Colon (tissue), 2 donors: Measurements from ENCODE around the gene DNAH8.

Source experiments
- FAIRE-seq: peaks from 2 replicates; lab custom pipeline; 2012; peaks lifted over from hg19 to GRCh38; lab: Jason Lieb, UNC
- donor health status: control.
- donor health status: control.

The DNAH8 gene

DNA sequence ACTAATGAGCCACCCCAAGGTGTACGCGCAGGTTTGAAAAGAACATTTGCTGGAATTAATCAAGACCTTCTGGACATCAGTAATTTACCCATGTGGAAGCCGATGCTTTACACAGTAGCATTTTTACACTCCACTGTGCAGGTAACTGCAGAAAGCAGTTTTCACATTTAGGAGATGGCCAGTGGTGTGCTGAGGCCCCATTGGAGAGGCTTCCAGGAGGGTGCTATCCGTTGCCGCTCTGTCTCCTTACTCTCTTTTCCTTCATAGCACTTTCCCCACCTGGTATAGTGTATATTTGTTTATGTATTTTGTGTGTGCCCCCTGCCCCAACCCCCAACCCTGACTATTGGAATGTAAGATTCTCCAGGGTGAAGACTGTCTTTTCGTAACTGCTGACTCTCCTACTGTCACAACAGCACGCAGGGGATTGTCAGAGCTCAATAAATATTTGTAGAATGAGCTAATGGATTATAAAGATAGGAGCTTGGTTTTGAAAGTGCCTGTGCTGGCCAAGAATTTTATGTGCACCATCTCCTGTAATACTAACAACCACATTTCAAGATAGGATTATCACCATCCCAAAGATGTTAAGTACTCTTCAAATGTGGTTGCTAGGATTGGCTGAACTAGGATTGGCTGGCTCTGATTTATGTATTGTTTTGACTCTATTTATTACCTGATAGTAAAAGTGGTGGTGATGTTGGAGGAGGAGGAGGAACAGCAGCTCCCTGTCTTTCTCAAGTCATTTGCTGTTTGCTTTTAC lies 259.5 kb downstream of the DNAH8 start:
- no peak for FAIRE-seq

DNA sequence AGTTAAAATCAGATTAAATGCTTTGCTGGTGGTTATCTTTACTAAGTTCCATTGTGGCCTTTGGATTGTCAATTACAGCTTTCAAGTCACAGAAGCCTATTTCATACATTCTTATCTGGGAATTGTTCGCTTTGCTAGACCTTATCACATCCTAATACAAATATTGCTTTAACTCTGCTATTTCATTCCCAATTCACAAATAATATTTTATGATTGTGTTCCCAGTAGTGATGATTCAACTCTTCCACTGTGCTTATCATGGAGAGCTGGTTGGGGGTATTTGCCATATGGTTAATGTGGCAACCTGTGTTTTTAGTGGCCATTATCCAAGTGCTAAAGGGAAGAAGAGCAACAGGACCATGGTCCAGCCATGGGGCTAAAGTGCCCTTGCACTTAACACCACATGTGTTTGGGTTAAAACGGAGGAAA lies 260.5 kb downstream of the DNAH8 start:
- no peak for FAIRE-seq

DNA sequence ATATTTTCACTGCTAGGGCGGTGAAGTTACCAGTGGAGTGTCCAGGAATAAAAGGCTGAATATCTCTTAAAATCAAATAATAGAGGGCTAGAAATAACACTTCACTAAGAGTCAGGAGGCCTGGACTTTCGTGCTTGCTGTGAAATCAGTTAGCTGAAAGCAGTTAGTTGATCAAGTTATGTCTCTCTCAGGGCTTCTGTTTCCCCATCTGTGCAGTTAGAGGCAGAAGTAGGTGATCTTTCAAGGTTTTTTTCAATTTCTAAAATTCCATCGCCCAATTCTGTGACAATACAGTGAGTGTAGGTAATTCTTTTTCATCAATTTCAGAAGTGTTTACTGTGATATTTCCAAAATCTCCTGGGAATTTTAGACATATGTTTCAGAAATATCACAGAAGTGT lies 260.9 kb downstream of the DNAH8 start:
- FAIRE-seq: no peak

DNA sequence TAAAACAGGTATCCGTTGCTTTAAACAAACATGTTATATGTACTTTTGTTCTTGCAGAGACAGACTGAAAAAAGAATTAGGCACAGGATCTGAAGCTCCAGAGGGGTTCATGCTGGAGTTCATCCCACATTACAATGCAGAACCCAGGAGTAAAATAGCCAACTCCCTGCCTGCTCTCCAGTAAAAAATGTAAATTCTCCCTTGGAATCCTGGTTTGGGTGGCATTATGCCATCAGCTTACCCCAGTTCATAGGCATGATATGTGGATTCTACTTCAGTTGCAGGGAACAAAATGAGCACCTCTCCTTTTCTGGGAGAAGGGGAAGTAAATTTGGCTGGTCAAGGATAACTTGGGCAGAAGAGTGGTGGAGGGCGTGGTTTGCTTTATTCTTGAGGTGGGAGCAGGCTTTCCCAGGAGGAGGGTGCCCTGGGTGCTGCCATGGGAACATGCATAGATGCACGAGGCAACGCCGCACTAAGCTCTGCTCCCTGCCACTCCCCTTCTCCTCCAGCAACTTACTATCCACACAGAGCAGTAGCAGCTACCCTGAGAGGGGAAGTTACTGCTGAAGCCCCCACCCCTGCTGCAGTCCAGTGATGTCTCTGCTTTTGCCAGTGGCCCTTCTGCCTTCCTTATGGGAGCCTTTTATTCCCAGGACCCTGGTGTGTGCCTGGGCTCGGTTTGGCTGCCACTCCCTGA lies 261.8 kb downstream of the DNAH8 start:
- FAIRE-seq: no peak

DNA sequence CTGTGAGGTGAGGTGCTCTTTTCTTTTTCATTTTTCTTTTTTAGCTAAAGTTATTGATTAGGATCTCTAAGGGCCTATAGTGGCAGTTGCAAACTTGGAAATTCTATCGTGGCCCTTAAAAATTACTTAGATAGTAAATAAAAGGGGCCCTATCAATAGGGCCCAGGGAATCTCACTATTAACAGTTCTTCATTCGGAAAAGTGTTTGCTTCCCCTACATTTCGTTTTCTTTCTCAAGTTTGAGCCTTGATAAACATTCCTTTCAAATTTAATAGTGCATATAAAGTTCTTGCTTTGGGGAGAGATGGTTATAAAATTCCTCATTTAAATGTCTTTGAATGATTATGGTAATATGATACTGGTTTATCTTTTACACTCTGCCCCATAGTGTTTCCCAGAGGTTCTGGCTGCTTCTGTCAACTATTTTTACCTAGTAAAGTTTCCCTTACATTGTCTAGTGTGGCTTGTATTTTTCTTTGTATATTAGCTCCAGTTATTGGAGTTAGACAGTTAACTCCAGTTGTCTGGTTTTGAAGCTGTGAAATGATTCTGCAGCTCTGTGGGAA lies 263.1 kb downstream of the DNAH8 start:
- FAIRE-seq: no peak

DNA sequence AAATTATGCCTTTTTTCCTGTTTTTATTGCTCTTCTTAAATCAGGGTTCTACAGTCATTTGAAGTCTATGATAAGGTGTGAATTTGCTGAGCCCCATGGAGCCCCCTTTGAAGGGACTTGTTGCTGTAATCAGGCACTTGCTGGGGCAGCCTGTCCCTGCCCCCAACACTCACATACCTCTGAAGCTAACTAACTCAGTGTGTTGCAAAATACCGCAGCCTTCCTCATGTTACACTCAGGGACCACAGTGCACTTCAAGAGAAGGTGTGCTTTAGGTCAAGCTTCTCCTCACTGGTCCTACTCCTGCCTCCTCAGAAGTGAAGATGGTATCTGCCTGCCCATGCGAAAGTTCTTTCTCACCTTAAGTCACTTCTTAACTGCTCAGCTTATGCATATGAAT lies 267.4 kb downstream of the DNAH8 start:
- FAIRE-seq: no peak

DNA sequence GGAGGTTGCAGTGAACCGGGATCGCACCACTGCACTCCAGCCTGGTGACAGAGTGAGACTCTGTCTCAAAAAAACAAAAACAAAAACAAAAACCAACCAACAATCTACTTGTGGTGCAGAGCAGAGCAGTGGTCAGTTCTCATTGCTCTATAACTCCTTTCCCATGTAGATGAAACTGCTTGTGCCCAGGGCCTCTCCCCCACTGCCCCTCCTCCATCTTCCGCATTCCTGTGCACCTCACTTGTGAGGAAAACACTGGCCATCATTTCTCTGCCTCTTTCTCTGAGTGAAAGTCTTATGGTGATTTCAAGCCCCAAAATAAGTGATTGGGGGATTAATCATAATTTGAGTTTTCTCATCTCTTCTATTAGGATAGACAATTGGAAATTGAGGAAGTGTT lies 269.6 kb downstream of the DNAH8 start:
- no peak for FAIRE-seq

DNA sequence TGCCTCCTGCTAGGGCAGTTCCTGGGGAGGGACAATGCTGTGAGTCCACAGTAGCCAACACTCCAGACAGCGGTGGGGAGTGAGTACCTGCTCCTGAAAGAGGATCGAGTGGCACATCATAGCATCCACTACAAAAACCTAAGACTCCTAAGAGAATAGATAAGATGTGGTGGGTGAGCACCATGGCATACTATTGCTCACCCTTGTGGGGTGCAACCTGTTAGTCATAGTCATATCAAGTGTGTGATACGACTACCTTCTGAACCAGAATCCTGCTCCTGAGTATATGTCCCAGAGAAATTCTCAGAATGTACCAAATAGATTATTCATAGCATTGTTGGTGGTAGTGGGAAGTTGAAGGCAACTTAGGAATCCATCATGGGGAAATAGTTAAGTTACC lies 270.7 kb downstream of the DNAH8 start:
- no peak for FAIRE-seq

DNA sequence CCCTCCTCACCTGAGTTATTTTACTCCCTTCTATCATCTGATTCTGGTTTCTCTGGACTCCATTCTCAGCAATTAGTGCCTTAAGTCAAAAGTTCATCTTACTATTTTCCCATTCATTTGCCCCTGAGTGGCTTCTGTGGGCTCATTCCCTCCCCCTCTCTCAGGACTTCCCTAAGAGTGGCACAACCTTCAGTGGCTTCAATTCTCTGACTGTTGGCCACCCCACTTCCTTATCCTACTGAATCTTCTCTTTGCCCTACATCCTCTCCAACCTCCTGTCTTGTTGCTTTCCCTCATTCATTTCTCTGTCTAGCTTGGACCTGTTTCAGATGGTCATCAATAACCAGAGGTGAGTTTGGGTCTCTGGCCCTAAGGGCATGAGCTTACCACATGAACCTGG lies 272.4 kb downstream of the DNAH8 start:
- FAIRE-seq: no peak

DNA sequence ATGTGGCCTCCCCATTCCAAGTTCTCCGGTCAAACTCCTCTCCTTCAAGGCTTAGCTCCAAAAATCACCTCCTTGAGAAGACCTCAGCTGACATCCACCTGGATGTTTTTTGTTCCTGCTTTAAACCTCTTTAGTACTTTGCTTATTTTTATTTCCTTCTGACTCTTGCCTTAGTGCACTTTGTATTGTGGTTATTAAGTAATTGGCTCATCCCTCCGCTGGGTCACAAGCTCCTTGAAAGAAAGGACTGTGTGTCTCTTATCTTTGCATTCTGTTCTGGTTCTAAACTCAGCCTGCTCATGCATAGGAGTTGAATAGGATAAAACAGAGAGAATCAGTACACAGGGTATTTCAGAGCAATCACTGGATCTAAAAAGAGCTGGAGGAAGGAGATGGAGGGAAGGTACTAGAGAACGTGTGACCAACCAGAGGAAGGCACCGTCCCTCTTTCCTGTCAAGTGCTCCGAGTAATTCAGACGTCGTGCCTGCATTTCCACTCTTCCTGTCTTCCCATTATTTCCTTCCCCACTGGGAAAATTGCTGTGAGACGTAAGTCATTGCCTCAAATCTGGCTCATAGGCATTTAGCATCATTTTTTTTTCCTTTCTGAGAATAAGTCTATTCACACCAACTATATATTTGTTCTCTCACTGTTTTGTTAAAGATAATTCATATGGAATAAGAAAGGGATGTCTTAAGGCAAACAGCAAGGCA lies 273.8 kb downstream of the DNAH8 start:
- FAIRE-seq: no peak

DNA sequence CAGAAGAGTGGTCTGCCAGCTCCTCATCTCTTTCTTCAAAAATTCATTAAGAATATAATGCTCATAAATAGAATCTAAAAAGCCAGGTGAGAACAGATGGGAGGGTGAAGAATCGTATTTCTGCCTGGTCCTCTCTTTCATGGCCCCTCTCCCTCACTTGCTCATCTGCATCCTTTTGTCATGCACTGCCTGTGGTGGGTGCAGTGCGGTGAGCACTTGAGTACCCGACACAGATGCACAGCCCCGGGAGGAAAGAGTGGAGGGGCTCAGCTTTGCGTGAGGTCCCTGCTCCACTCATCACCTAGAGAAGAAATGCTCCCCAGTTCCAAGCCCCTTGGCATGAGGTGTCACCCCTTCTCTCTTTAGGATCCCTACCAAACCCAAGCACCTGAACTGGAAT lies 275.4 kb downstream of the DNAH8 start:
- FAIRE-seq: no peak

DNA sequence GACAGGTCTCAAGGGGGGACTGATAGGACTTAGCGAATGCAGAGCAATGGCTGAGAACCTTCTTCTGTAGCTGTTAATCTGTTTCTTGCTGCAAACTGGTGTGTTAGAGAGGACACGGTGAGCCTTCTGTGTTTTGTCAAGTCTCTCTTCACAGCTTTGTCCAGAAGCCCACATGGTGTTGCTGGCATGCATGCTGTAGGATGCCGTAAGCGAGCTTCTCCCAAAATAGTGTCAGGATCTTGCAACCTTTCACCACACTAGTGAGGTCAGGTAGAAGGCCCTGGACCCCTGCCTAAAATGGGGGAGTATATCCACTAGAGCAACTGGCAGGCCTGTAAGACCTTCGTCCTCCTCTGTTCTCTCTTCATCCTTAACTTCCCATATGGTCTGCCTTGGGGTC lies 281.6 kb downstream of the DNAH8 start:
- FAIRE-seq: no peak

DNA sequence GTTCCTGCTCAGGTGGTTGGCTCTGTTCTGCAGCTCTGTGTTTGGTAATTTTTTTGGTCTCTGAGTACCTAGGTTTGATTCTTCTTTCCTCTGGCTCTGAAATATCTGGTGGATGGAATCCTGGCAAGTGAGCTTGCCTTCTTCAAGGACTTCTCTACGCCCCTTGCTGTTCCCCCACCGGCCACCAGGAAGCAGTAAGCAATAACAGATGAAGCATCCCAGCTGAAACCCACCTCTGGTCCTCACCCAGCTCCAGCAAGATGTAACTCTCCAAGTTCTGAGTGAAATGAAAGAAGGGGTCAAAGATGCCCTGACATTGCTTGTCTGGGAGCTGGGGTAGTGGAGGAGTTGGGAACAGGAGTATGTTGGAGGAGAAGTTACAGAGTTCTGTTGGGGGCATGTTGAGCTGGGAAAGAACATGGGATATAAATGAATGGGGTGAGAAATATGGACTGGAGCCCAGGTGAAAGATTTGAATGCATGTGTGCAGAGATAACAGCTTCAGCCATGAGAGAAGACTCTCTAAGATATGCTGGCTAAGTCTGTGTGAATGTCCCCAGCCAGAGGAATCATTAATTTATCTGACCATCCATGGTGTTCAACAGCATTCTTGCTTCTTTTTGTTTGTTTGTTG lies 282.1 kb downstream of the DNAH8 start:
- no peak for FAIRE-seq

DNA sequence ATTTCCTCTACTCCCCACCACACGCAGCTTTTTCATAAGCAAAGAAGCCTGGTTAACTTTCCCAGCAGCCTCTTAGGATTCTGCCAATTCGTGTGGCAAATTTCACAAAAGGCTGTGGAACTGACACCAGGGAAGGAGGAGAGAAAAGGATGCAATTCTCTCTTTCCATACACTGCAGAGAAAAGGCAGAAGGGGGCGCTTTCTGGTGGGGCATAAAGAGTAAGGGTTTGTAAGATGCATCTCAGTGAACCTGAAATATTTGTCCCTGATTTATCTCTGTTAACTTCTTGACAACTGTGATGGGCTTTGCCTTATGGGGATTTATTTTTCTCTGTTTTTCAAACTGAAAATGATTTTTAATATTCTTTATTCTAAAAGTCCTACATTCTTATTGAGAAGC lies 288.0 kb downstream of the DNAH8 start:
- no peak for FAIRE-seq

DNA sequence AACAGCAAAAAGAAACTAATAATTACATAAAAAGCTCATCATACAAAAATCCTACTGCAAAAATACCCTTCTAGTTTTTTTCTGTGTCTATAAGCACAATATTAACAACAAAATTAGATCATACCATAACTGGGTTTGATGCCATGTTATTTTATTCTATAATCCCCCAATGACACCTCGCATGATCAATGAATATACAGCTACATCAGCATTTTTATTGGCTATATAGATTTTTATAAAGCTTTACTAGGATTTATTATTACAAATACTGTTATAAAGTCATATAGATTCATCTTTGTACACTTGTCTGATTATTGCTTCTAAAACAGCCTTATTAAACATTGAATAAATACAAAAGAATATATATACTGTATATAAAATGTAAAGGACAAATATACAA lies 288.4 kb downstream of the DNAH8 start:
- no peak for FAIRE-seq

DNA sequence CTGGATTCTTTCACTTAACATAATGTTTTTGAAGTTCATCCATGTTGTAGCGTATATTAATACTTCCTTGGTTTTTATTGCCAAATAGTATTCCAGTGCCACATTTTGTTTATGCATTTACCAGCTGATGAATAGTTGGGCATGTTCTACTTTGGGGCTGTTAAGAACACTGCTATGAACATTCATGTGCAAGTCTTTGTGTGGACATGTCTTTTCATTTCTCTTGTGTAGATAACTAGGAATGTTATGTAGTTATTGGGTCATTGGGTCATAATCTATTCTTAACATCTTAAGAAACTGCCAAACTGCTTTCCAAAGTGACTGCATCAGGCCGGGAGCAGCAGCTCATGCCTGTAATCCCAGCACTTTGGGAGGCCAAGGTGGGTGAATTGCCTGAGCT lies 289.7 kb downstream of the DNAH8 start:
- FAIRE-seq: no peak

DNA sequence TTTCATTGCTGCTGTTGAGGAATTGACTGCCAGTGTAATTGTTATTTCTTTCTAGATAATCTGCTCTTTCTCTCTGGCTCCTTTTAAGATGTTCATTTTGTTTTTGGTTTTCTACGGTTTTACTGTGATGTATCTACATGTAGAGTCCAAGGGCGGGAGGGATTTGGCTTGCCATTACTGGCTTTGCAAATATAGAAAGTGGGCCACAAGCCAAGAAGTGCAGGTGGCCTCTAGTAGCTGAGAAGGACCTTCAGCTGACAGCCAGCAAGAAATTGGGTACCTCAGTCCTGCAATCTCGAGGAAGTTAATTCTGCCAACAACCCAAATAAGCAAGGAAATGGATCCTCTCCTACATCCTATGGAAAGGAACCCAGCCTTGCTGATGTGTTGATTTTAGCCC lies 290.7 kb downstream of the DNAH8 start:
- FAIRE-seq: no peak

DNA sequence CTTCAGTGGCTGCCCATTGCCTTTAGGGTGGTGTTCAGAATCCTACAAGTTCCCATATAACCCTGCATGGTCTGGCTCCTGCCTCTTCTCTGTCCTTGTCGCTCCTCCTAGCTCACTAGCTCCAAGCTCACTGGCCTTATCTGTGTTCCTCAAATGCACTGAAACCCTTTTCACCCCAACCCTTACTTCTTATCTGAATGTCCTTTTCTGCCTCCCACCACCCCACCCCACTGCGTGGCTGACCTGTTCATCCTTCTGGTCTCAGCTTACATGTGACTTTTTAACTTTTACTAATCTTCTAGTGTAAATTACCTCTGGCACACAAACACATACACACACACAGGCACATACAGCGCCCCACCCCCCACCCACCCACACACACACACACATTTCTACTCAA lies 292.5 kb downstream of the DNAH8 start:
- no peak for FAIRE-seq

DNA sequence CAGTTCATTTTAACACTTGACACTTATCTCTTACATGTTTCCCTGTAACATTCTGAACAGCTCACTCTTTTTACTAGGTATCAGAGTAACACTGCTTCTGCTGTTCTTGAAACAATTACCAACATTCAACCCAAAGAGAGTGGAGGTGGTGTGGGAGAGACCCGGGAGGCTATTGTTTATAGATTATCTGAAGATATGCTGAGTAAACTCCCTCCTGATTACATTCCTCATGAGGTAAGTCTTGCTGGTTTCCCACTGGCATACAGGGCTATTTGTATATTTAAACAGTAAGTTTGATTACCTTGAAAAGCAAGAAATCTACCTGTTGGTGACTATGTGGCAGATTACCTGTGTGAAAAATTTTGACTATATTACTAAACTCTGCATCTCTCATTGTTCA lies 293.6 kb downstream of the DNAH8 start:
- FAIRE-seq: no peak

DNA sequence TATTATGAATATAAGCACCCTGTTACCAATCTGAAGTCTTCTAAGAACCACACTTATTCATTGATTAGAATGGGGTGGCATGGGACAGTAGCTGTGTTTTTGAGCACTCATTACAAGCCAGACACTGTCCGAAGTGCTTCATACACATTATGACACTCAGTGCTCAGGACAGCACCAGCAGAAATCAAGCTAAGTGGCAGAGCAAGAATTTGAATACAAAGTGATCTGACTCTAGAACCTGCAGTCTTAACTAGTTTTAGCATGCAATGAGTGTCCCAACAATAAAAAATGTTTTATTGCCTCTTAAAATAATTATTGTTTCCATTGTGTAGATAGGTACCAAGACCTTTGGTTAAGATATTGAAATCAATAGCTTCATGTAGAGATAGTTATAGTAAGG lies 294.4 kb downstream of the DNAH8 start:
- FAIRE-seq: no peak

DNA sequence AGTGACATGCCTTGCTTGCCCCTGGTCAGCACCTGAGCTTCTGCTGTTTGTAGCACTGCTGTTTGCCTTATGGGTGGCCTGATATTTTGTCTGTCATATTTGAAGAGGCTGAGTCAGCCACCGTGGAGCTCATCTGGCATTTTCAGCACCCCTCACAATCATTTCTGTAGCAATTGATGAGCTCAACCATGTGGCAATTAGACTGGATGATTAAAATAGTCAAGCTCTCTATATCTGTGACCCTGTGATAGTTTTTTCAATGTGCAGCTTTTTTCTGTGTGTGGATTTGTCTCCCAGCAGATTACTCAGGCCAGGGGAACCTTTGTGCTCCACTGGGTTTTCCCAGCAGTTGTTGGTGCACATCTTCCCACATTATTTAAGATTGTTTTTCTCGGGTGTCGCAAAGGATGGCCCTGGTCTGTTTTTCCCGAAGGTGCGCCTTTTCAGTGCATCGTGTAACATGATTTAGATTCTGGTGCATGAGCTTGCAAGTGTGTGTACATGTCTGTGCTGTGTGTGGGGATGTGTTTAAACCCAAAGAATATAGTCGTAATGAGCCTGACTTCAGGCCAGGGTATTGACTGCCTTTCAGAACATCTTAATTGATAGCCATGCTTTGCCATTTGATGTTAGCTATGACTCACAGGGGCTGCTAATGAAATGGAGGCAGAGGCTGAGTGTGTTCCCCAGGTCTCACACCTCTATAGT lies 301.9 kb downstream of the DNAH8 start:
- FAIRE-seq: no peak

DNA sequence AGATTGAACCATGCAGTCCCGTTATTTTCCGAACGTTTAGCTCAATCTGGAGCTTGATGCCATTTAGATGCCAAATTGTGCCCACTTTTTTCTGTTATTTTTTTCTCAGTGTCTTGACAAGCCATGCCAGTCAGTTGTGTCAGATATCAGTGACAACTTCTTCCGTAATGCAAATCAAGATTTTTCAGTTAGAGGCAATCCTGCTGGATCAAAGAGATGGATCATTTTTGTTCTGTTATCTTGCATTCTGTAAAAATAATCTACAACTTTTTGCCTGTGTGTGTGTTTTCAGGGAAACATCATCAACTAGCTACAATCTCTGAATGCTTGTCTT lies 302.4 kb downstream of the DNAH8 start:
- FAIRE-seq: no peak
